PC-3 (cell line): Measurements from ENCODE around the gene POLDIP2. TPM values are rescaled to one million over a fixed set of nuclear protein-coding genes. Genes with fewer than 3 reads are reported as not detected.

Experiments used
- ATAC-seq: fragments of 200-7000 bp; cut with Tn5 transposase; 2 replicates; pipeline ENCODE4 v1.9.1; 2020; ENCODE audit warnings: mild to moderate bottlenecking, moderate library complexity
- BruUV-seq: library from RNA; stranded (reverse); fragments of 400-500 nt; replicated peaks from 2 replicates; lab custom pipeline; 2021; lab: Mats Ljungman, UMichigan
- CTCF ChIA-PET: fragments of 300-600 bp; sonication (Branson Sonifier 250); formaldehyde crosslinking; loops from one replicate; lab custom pipeline; 2022; ENCODE audit warnings: antibody characterized with exemption; lab: Charles Lee
- POLR2A ChIA-PET: fragments of 300-600 bp; sonication (Branson Sonifier 250); formaldehyde crosslinking; loops from one replicate; lab custom pipeline; 2022; ENCODE audit warnings: antibody characterized with exemption; ENCODE audit not compliant: unreplicated experiment; lab: Charles Lee
- DNase-seq: peaks from one replicate; pipeline ENCODE4 v3.0.0-alpha.2; 2015
- H2AFZ ChIP-seq: fragments of 300-600 bp; sonication (generic); 2 replicates; pipeline ENCODE4 v1.6.0; 2016; ENCODE audit warnings: antibody characterized with exemption, low read length
- H3F3A ChIP-seq: fragments of 300-600 bp; sonication (generic); one replicate; pipeline ENCODE4 v1.6.0; 2017; ENCODE audit warnings: antibody characterized with exemption, low read length, control low read depth, mild to moderate bottlenecking; ENCODE audit not compliant: unreplicated experiment
- H3K27ac ChIP-seq: fragments of 300-600 bp; sonication (generic); 2 replicates; pipeline ENCODE4 v1.5.1; 2016; ENCODE audit warnings: mild to moderate bottlenecking, low read length
- H3K27me3 ChIP-seq: fragments of 300-600 bp; sonication (generic); 2 replicates; pipeline ENCODE4 v1.6.1; 2016; ENCODE audit warnings: low read length, mixed read lengths
- H3K36me3 ChIP-seq: fragments of 300-600 bp; sonication (generic); 2 replicates; pipeline ENCODE4 v1.6.1; 2016; ENCODE audit warnings: low read depth, mixed run types, low read length, mixed read lengths
- H3K4me1 ChIP-seq: fragments of 300-600 bp; sonication (generic); 2 replicates; pipeline ENCODE4 v1.5.1; 2016; ENCODE audit warnings: low read length; ENCODE audit not compliant: insufficient read depth
- H3K4me2 ChIP-seq: fragments of 300-600 bp; sonication (generic); 2 replicates; pipeline ENCODE4 v1.6.0; 2016; ENCODE audit warnings: low read length
- H3K4me3 ChIP-seq: fragments of 300-600 bp; sonication (generic); 2 replicates; pipeline ENCODE4 v1.5.1; 2016; ENCODE audit warnings: mild to moderate bottlenecking, low read length, mixed read lengths
- H3K79me2 ChIP-seq: fragments of 300-600 bp; sonication (generic); 2 replicates; pipeline ENCODE4 v1.6.1; 2017; ENCODE audit warnings: low read length, mixed read lengths
- H3K9ac ChIP-seq: fragments of 300-600 bp; sonication (generic); 2 replicates; pipeline ENCODE4 v1.6.0; 2016; ENCODE audit warnings: mild to moderate bottlenecking, low read length
- H3K9me2 ChIP-seq: fragments of 300-600 bp; sonication (generic); replicated peaks from 2 replicates; pipeline ENCODE4 v1.6.1; 2016; ENCODE audit warnings: mixed run types, low read length, mixed read lengths
- H3K9me3 ChIP-seq: fragments of 300-600 bp; sonication (generic); 2 replicates; pipeline ENCODE4 v1.6.1; 2016; ENCODE audit warnings: low read length, mixed read lengths
- H4K20me1 ChIP-seq: fragments of 300-600 bp; sonication (generic); 2 replicates; pipeline ENCODE4 v1.6.1; 2016; ENCODE audit warnings: low read length, mixed read lengths
- EZH2 ChIP-seq: fragments of 300-600 bp; sonication (generic); IDR thresholded peaks from one replicate; pipeline ENCODE4 v1.6.1; 2017; ENCODE audit warnings: antibody characterized with exemption, mild to moderate bottlenecking, low read length; ENCODE audit not compliant: unreplicated experiment
- EZH2phosphoT487 ChIP-seq: fragments of 300-600 bp; sonication (generic); IDR thresholded peaks from 2 replicates; pipeline ENCODE4 v1.6.1; 2018; ENCODE audit warnings: mild to moderate bottlenecking, antibody characterized with exemption, low read length, borderline replicate concordance
- intact Hi-C: fragments of 100-400 bp; cut with micrococcal nuclease; formaldehyde crosslinking; loops from 2 replicates; pipeline ENCODE4 v1.9.0; 2023
- total RNA-seq: library from RNA; depleted of rRNA; stranded (reverse); fragments of >200 nt; gene quantifications from 2 replicates; pipeline ENCODE4 v1.2.3, GENCODE V29; 2014
- TF ChIP-seq, protein P1 (sequence below): fragments of 300-600 bp; sonication (generic); conservative IDR thresholded peaks from 2 replicates; pipeline ENCODE4 v1.5.1; 2017; ENCODE audit warnings: antibody characterized with exemption, low read depth, mild to moderate bottlenecking, low read length

The POLDIP2 gene
- total RNA-seq, 1 experiment from 2014 or later, result 137 TPM

- Histone ChIP-seq H3K9me2 (no peaks in the 10 kb centered on the region), H3K4me1 (peaks cover 25% of the 10 kb centered on the region), H3F3A (no peaks in the 10 kb centered on the region), H3K79me2 (peaks cover 60% of the 10 kb centered on the region), H3K9me3 (no peaks in the 10 kb centered on the region), H3K27ac (peak overlapping the region; percentile 78), H3K9ac (peak overlapping the region; percentile 91), H4K20me1 (0 out of 2 replicates have a peak, but pooled peaks cover 6% of the 10 kb centered on the region), H3K4me3 (peak overlapping the region; percentile 97), H3K36me3 (no peaks in the 10 kb centered on the region), H2AFZ (peak overlapping the region; percentile 78), H3K27me3 (no peaks in the 10 kb centered on the region), H3K4me2 (peak overlapping the region; percentile 91)
- DNase-seq (peak; percentile 70), ATAC-seq (peak; percentile 22)
- POLR2A ChIA-PET, result interaction anchor here (0.6 to 2.3 kb wide), 5 partner anchors 11 to 108 kb away, joined by 3 to 14 read pairs (median 4); partner anchors contain the start of gene POLDIP2
- intact Hi-C loops, result loop anchor here (1.0 kb wide), 1 partner anchor 21 kb away; the partner anchor contains the start of gene POLDIP2
- CTCF ChIA-PET, result interaction anchor here (0.6 to 1.4 kb wide), 3 partner anchors 11 to 87 kb away, joined by 3 to 6 read pairs (median 5); partner anchors contain the start of gene POLDIP2
- TF ChIP-seq EZH2phosphoT487 (no peak), EZH2 (no peak)
- TF ChIP-seq, protein P1, sequence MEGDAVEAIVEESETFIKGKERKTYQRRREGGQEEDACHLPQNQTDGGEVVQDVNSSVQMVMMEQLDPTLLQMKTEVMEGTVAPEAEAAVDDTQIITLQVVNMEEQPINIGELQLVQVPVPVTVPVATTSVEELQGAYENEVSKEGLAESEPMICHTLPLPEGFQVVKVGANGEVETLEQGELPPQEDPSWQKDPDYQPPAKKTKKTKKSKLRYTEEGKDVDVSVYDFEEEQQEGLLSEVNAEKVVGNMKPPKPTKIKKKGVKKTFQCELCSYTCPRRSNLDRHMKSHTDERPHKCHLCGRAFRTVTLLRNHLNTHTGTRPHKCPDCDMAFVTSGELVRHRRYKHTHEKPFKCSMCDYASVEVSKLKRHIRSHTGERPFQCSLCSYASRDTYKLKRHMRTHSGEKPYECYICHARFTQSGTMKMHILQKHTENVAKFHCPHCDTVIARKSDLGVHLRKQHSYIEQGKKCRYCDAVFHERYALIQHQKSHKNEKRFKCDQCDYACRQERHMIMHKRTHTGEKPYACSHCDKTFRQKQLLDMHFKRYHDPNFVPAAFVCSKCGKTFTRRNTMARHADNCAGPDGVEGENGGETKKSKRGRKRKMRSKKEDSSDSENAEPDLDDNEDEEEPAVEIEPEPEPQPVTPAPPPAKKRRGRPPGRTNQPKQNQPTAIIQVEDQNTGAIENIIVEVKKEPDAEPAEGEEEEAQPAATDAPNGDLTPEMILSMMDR, result no peak
- BruUV-seq, result TSS peak; percentile 55
These were observed 21.1 kb downstream of the POLDIP2 start for GRCh38 chr17:28335959-28336871.

- H2AFZ ChIP-seq, result peak within 1 kb of the TSS; percentile 92
- H3K4me1 ChIP-seq, result peaks cover 25% of the 10 kb centered on the region
- ChIA-PET POLR2A (interaction anchor here (0.6 to 2.3 kb wide), 6 partner anchors 12 to 1577 kb away, joined by 3 to 14 read pairs (median 3); partner anchors contain the start of gene POLDIP2), CTCF (interaction anchor here (0.6 to 1.4 kb wide), 3 partner anchors 12 to 86 kb away, joined by 3 to 6 read pairs (median 5); partner anchors contain the start of gene POLDIP2)
- no peaks in the 10 kb centered on the region for H3K9me2 ChIP-seq
- peak within 1 kb of the TSS; percentile 98 for H3K4me2 ChIP-seq
- no peak for TF ChIP-seq EZH2
- TF ChIP-seq, protein P1, result no peak
- no peak for TF ChIP-seq EZH2phosphoT487
- H4K20me1 ChIP-seq, result 0 out of 2 replicates have a peak, but pooled peaks cover 6% of the 10 kb centered on the region
- DNase-seq, result peak; percentile 97
- H3K27me3 ChIP-seq, result no peaks in the 10 kb centered on the region
- peaks cover 60% of the 10 kb centered on the region for H3K79me2 ChIP-seq
- H3F3A ChIP-seq, result no peaks in the 10 kb centered on the region
- no peaks in the 10 kb centered on the region for H3K9me3 ChIP-seq
- peak; percentile 95 for ATAC-seq
- H3K36me3 ChIP-seq, result no peaks in the 10 kb centered on the region
- peak within 1 kb of the TSS; percentile 91 for H3K9ac ChIP-seq
- intact Hi-C loops, result loop anchor here (1.0 kb wide), 1 partner anchor 22 kb away; the partner anchor contains the start of gene POLDIP2
- peak within 1 kb of the TSS; percentile 78 for H3K27ac ChIP-seq
- no TSS peak for BruUV-seq
- peak within 1 kb of the TSS; percentile 97 for H3K4me3 ChIP-seq
These were observed 21.9 kb downstream of the POLDIP2 start, which contains the start of the genes IFT20 and TNFAIP1 for GRCh38 chr17:28335201-28335958. IFT20 (minus strand) TSS chr17:28335472; CDS start chr17:28331985, 3,487 bp downstream. TNFAIP1 (plus strand) TSS chr17:28335761; CDS start chr17:28339522, 3,761 bp downstream.
